Esophagus squamous epithelium (tissue), 4 donors: ENCODE data around the gene UBE2S.

Experiments used
- CTCF ChIP-seq, 6 experiments: fragments of 450-650 bp in 4 of 6; fragments of 200-600 bp in 2 of 6; sonication (generic) in 2 of 6; IDR thresholded peaks; one replicate each; pipeline ENCODE4 v1.5.1; 2016 to 2019; ENCODE audit warnings: antibody characterized with exemption in 6 of 6, mild to moderate bottlenecking in 4 of 6, moderate library complexity in 4 of 6
- POLR2A ChIP-seq, 4 donors: fragments of 450-650 bp; IDR thresholded peaks; one replicate each; pipeline ENCODE4 v1.6.1; 2017; ENCODE audit warnings: antibody characterized with exemption in 4 of 4, mild to moderate bottlenecking in 4 of 4, moderate library complexity in 3 of 4

GRCh38 chr19:55365245-55365644, 42.3 kb downstream of the UBE2S start:
- no peak for TF ChIP-seq CTCF (IDR thresholded peaks at IDR 0.05)
- no peak for TF ChIP-seq POLR2A (IDR thresholded peaks at IDR 0.05)
